DND-41 (cell line): Measurements from ENCODE around the gene ARL6IP6.
"Not testable (repeated sequence)": the region's sequence is repeated elsewhere in the genome, so short reads cannot be mapped to it uniquely, and the experiment has no call there.

Experiments used
- ATAC-seq: fragments of 200-7000 bp; cut with Tn5 transposase; 3 replicates; pipeline ENCODE4 v1.9.1; 2021; ENCODE audit warnings: low read depth; ENCODE audit not compliant: insufficient read depth
- DNase-seq: peaks from one replicate; pipeline ENCODE4 v3.0.0-alpha.2; 2020
- H2AFZ ChIP-seq: 2 replicates; pipeline ENCODE4 v1.6.0; 2012; ENCODE audit warnings: low read depth, low read length
- H3K27ac ChIP-seq: 2 replicates; pipeline ENCODE4 v1.5.1; 2012; ENCODE audit warnings: low read length, inconsistent platforms
- H3K27me3 ChIP-seq: fragments of 200-600 bp; sonication (generic); 2 replicates; pipeline ENCODE4 v1.6.0; 2012; ENCODE audit warnings: low read length, mild to moderate bottlenecking, inconsistent platforms; ENCODE audit not compliant: insufficient read depth, poor library complexity
- H3K36me3 ChIP-seq: 2 replicates; pipeline ENCODE4 v1.5.1; 2012; ENCODE audit warnings: low read length, inconsistent platforms; ENCODE audit not compliant: insufficient read depth
- H3K4me1 ChIP-seq: 2 replicates; pipeline ENCODE4 v1.5.1; 2012; ENCODE audit warnings: mild to moderate bottlenecking, low read length; ENCODE audit not compliant: insufficient read depth
- H3K4me2 ChIP-seq: 2 replicates; pipeline ENCODE4 v1.6.0; 2012; ENCODE audit warnings: mild to moderate bottlenecking, moderate library complexity, low read length, inconsistent platforms; ENCODE audit not compliant: insufficient read depth
- H3K4me3 ChIP-seq, 2 experiments: fragments of 200-600 bp in 1 of 2; shearing (Covaris generic) in 1 of 2; 2 replicates each; pipeline ENCODE4 v1.5.1; 2012 to 2016; ENCODE audit warnings: inconsistent platforms in 2 of 2, low read length in 2 of 2, mild to moderate bottlenecking in 2 of 2, low read depth in 1 of 2, moderate library complexity in 1 of 2
- H3K79me2 ChIP-seq: 2 replicates; pipeline ENCODE4 v1.6.0; 2012; ENCODE audit warnings: low read length, inconsistent platforms; ENCODE audit not compliant: insufficient read depth
- H3K9ac ChIP-seq: 2 replicates; pipeline ENCODE4 v1.6.0; 2012; ENCODE audit warnings: low read depth, mild to moderate bottlenecking, inconsistent platforms, low read length, moderate library complexity
- H3K9me3 ChIP-seq: 2 replicates; pipeline ENCODE4 v1.5.1; 2012; ENCODE audit warnings: low read length, moderate library complexity, mild to moderate bottlenecking, inconsistent platforms; ENCODE audit not compliant: insufficient read depth, severe bottlenecking
- H4K20me1 ChIP-seq: 2 replicates; pipeline ENCODE4 v1.6.0; 2012; ENCODE audit warnings: low read length; ENCODE audit not compliant: insufficient read depth
- CTCF ChIP-seq: IDR thresholded peaks from 2 replicates; pipeline ENCODE4 v1.5.1; 2012; ENCODE audit warnings: borderline replicate concordance, low read length, moderate library complexity, mild to moderate bottlenecking; ENCODE audit not compliant: poor library complexity, severe bottlenecking; ENCODE audit errors: extremely low read depth
- EZH2 ChIP-seq: IDR thresholded peaks from 3 replicates; pipeline ENCODE4 v1.6.1; 2012; ENCODE audit warnings: borderline replicate concordance, low read depth, mild to moderate bottlenecking, moderate library complexity, low read length, inconsistent platforms; ENCODE audit not compliant: severe bottlenecking

ARL6IP6 gene

DNA sequence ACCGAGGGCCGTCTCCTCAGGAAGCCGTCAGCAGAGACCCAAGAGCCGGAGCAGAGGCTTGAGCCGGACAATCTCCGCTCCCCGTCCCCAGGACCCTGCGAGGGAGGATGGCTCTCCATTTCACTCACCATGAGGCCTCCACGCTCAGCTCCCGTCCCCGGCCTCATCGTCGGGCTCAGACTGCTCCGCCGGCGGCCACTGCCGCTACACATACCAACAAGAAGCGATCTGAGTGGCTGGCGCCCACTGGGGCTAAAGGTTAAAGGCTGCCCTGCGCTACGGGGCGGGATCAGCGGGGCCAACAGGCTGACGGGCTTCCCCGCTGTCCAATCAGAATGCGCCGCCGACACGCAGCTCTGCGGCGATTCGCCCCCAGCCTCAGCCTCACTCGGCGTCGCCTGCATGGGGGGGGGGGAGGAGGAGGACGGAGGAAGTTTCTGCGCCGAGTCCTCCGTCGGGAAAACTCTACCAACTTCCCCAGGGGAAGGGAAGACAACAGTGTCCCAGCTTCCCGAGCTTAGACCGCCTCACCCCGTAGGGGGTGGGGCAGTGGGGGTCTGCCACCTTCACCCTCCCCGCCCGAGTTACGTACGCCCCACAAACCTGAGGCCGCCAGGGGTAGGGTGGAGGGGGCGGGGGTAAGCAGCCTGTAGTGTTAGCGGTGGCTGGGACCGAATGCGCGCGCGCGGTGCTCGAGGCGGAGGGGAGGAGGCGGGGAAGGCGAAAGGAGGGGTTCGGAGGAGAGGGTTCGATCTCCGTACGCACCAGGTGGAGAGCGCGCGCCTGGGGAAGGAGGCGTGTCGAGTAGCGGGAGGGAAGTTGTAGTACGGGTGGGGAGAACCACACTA lies 968 bp upstream of the ARL6IP6 start, which contains the start of gene PRPF40A:
TSS of gene PRPF40A (minus strand) at position 234 of the 848 bp plus-strand sequence. CDS start at position 212, 22 bp downstream.
- peak within 1 kb of the TSS; percentile 91 for H3K9ac ChIP-seq
- H3K36me3 ChIP-seq = peaks cover 62% of the 10 kb centered on the region
- H3K27me3 ChIP-seq = no peaks in the 10 kb centered on the region
- H3K79me2 ChIP-seq = peaks cover 89% of the 10 kb centered on the region
- H3K9me3 ChIP-seq = no peaks in the 10 kb centered on the region
- TF ChIP-seq CTCF = no peak
- TF ChIP-seq EZH2 = no peak
- peak within 1 kb of the TSS; percentile 84 for H3K4me2 ChIP-seq
- H3K27ac ChIP-seq = peak within 1 kb of the TSS; percentile 92
- H3K4me3 ChIP-seq = peak within 1 kb of the TSS; percentile 86 to 92
- H2AFZ ChIP-seq = peak within 1 kb of the TSS; percentile 96
- H4K20me1 ChIP-seq = peaks cover 60% of the 10 kb centered on the region
- DNase-seq (peak; percentile 98), ATAC-seq (peak; percentile 80)
- peaks cover 65% of the 10 kb centered on the region for H3K4me1 ChIP-seq

DNA sequence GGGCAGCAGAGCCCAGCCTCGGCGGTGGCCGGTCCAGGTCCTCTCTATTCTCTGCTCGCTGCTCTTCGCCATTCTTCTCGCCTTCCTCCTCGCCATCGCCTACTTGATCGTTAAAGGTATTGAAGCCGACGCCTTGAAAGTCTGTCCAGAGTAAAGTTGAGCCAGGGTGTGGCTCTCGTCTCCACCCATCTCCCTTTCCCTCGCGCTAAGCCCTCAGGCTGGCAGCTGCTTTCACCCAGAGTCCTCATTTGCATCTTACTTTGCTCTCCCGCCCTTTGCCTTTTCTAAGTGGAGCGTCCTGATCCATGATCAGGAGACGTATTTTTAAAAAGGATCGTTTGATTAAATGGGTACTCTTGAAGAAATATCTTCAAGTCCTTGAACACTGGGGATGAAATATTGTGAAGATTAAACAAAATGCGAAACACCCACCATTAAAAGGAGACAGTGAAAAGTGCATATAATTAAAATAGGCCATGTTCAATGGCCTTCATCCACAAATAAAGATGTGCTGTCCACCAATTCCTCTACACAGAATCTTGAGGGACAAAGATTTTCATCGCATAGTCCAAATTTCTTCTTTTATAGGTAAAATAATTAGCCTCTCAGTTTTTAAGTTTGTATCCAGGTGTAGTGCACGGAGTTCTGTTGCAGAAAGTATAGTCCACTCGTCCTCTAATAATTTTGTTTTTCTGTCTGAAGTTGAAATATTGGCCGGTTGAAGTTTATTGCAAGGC lies 657 bp downstream of the ARL6IP6 start:
- no peaks in the 10 kb centered on the region for H3K27me3 ChIP-seq
- no peaks in the 10 kb centered on the region for H3K9me3 ChIP-seq
- H4K20me1 ChIP-seq = peaks cover 49% of the 10 kb centered on the region
- peak overlapping the region; percentile 91 for H3K9ac ChIP-seq
- peak overlapping the region; percentile 86 to 92 for H3K4me3 ChIP-seq
- H3K36me3 ChIP-seq = peaks cover 56% of the 10 kb centered on the region
- H3K79me2 ChIP-seq = peaks cover 89% of the 10 kb centered on the region
- peaks cover 68% of the 10 kb centered on the region for H3K4me1 ChIP-seq
- DNase-seq (peak; percentile 62), ATAC-seq (peak; percentile 9; the same call in 1 of the 3 replicates)
- peak overlapping the region; percentile 78 for H3K4me2 ChIP-seq
- TF ChIP-seq EZH2 (no peak), CTCF (no peak)
- peak overlapping the region; percentile 76 for H2AFZ ChIP-seq
- H3K27ac ChIP-seq = peak overlapping the region; percentile 92

DNA sequence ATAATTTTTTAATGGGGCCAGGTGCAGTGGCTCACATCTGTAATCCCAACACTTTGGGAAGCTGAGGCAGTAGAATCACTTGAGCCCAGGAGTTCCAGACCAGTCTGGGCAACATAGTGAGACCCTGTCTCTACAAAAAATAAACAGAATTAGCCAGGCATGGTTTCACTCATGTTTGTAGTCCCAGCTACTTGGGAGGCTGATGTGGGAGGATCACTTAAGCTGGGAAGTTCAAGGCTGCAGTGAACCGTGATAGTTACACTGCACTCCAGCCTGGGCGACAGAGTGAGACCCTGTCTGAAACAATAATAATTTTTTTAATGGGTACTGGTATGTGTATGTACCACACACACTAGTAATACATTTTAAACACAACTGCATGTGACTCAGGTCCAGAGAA lies 2.4 kb downstream of the ARL6IP6 start:
- Histone ChIP-seq H2AFZ (no peak overlapping the region), H3K4me1 (peaks cover 51% of the 10 kb centered on the region), H3K36me3 (peaks cover 45% of the 10 kb centered on the region), H3K4me2 (peak overlapping the region; percentile 78), H4K20me1 (peaks cover 45% of the 10 kb centered on the region), H3K4me3 (peak overlapping the region in 1 of 2 experiments; percentile 86; a peak in 2 of 4 replicates), H3K27ac (no peak overlapping the region), H3K9me3 (no peaks in the 10 kb centered on the region), H3K27me3 (no peaks in the 10 kb centered on the region), H3K79me2 (peaks cover 89% of the 10 kb centered on the region), H3K9ac (peak overlapping the region; percentile 91)
- TF ChIP-seq CTCF (no peak), EZH2 (no peak)
- DNase-seq (no peak), ATAC-seq (no peak)

- peak overlapping the region; percentile 78; the same call in 1 of the 2 replicates for H3K4me2 ChIP-seq
- not testable (repeated sequence) for H3K27me3 ChIP-seq, ATAC-seq, H3K4me3 ChIP-seq, H3K9ac ChIP-seq, DNase-seq, H3K9me3 ChIP-seq, H3K27ac ChIP-seq, H2AFZ ChIP-seq
- peaks cover 92% of the 10 kb centered on the region for H3K79me2 ChIP-seq
- H3K36me3 ChIP-seq = peaks cover 49% of the 10 kb centered on the region
- peaks cover 50% of the 10 kb centered on the region for H3K4me1 ChIP-seq
- peaks cover 46% of the 10 kb centered on the region; the same call in 1 of the 2 replicates for H4K20me1 ChIP-seq
These were observed 4.2 kb downstream of the ARL6IP6 start for GRCh38 chr2:152722639-152723038.
